Stimulated activated CD8-positive, alpha-beta memory T cell treated with anti-CD3 and anti-CD28 coated beads, Interleukin-12 subunit alpha, Interleukin-12 subunit beta, amount 100 ng/mL, for 24 hours (primary cell): ENCODE results near the gene TNFAIP6.
"Not testable (repeated sequence)": the region's sequence is repeated elsewhere in the genome, so short reads cannot be mapped to it uniquely, and the experiment has no call there.

ENCODE experiments used
- DNase-seq: peaks from one replicate; pipeline ENCODE4 v3.0.0-alpha.2; 2020; ENCODE audit errors: extremely low read depth

TNFAIP6 gene

GRCh38 chr2:151357359-151357758 is at the start of gene TNFAIP6:
TNFAIP6 (plus strand) TSS chr2:151357592; CDS start chr2:151357667, 75 bp downstream.
- no peak for DNase-seq

DNA sequence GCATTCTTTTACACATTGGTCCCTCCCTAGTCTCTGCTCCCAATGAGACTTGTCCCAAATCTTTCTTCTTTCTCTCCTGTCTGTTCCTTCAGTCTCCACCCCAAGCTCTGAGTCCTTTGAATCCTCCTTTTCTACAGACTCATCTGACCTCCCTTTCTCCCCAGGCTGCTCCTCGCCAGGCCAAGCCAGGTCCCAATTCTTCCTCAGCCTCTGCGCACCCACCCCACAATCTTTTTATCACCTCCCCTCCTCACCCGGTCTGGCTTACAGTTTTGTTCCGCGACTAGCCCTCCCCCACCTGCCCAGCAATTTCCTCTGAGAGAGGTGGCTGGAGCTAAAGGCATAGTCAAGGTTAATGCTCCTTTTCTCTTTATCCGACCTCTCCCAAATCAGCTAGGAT is 47.1 kb upstream of the TNFAIP6 start:
- not testable (repeated sequence) for DNase-seq

GRCh38 chr2:151312440-151312839 is 45.0 kb upstream of the TNFAIP6 start:
- not testable (repeated sequence) for DNase-seq

- no peak for DNase-seq
These were observed 42.0 kb upstream of the TNFAIP6 start for GRCh38 chr2:151315381-151315903.

DNA sequence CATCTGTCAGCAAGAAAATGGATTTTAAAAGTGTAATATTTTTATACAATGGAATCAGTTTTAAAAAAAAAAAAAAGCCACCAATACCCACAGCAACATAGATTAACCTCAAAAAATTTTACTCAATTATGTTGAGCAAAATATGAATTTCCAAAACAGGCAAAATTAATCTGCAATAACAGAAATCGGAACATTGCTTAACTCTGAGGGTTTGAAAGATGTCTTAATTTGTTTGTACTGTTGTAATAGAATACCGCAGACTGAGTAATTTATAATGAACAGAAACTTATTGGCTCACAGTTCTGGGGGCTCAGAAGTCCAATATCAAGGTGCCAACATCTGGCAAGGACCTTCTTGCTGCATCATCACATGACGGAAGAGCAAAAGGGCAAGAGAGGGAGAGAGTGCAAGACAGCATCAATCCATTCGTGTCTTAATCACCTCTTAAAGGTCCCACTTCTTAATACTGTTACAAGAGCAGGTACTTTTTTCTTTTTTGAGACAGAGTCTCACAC is 31.8 kb upstream of the TNFAIP6 start:
- no peak for DNase-seq

- DNase-seq, result no peak
These were observed 30.8 kb upstream of the TNFAIP6 start for GRCh38 chr2:151326554-151326953.

DNA sequence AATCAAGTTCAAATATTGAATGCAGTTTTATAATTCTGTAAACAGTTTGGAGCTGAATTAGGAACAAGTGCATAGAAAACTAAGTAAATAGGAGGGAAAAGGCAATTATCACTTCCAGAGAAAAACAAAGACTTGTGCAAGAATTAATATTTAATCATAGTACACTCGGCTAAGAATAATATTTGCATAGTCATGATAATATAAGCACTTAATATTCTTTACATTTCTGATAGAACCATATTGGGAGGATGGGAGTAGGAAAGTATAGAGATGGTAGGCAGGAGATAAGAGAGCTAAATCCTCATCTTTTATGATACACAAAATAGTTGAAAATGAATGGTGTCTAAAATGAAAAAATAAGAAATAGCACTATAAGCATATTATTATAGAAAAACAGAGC is 27.4 kb upstream of the TNFAIP6 start:
- DNase-seq, result no peak

DNA sequence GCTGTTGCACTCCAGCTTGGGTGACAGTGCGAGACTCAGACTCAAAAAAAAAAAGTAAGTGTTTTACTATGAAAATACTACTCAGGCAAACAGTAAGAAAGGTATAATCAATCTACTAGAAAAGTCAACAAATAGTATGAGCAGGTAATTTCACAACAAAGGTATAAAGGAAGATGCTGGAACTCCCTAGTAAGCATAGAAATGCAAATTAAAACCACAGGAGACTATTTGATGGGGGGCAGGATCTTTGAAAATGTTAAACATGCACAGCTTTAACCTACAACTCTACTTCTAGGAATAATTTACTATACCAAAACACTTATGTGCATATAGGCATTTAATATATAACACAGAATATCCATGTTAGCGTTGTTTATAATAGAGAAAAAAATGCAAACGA is 24.3 kb upstream of the TNFAIP6 start:
- no peak for DNase-seq

GRCh38 chr2:151334082-151334815 is 23.1 kb upstream of the TNFAIP6 start:
- DNase-seq, result no peak

- no peak for DNase-seq
These were observed 20.5 kb upstream of the TNFAIP6 start for GRCh38 chr2:151336863-151337371.

DNA sequence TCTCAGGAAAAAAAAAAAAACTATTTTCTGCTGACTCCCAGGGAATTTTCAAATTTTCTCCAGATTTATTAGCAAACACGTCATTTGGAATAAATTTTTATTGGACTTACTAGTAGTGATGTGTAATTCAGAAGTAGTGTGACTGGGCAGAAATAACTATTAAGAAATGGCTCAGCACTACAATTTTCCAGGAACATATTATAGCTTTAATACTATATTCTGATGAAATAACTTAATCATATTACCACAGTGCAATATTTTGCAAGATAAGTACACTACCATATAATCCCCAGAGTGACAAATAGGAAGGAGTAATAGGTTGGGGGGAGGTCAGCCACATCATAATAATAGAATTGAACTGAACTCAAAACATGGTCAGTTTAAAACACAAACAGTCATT is 19.7 kb upstream of the TNFAIP6 start:
- DNase-seq, result no peak

DNA sequence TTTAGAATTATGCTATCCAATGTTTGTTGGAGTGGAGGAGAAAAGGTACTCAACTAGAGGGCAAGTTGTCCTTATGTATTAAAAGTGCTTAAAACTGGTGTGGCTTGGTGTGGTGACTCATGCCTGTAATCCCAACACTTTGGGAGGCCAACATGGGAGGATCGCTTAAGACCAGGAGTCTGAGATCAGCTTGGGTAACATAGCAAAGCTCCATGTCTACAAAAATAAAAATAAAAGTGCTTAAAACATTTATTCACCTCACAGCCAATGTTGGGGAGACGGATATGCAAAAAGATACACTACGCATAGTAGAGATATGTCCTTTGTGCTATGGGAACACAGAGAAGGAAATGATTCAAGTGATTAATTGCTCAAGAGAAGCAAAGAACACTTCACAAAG is 19.3 kb upstream of the TNFAIP6 start:
- no peak for DNase-seq

DNA sequence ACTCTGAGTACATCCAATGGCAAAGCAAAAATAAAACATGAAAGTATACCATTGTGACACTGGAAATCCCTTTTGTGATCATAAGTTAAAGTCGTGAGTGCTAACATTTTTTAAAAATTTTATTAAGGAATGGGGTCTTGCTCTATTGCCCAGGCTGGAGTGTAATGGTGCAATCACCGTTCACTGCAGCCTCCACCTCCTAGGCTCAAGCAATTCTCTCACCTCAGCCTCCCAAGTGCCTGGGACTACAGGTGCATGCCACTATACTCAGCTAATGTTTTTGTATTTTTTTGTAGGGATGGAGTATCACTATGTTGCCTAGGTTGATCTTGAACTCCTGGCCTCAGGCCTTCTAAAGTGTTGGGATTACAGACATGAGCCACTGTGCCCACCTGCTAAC is 14.3 kb upstream of the TNFAIP6 start:
- no peak for DNase-seq

DNA sequence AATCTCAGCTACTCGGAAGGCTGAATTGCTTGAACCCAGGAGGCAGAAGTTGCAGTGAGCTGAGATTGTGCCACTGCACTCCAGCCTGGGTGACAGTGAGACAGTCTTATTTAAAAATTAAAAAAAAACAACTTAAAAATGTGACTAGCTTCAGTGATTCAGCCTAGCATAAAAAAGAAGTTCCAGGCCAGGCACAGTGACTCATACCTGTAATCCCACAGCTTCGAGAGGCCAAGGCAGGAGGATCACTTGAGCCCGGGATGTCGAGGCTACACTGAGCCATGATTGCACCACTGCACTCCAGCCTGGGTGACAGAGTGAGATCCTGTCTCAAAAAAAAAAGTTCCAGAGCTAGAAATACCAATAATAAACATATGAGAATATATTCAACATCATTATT is 13.2 kb upstream of the TNFAIP6 start:
- DNase-seq, result not testable (repeated sequence)

DNA sequence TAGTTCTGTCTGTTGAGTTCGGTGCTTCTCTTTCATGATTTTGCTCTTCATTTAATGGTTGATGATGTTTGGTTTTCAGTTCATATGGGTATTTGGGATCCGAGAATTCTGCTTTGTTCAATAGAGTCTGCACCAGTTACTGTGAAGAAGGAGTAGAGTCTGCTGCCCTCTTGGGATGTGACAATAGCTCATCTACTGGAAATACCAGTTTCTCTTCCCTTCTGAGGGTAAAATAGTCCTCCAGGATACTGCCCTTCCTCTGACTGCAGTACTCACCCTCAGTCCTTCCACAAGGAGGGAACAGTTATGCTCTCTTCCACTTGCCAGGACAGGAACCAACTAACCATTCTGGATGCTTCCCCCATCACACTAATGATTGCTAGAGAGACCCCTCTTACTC is 12.5 kb upstream of the TNFAIP6 start:
- DNase-seq, result no peak

DNA sequence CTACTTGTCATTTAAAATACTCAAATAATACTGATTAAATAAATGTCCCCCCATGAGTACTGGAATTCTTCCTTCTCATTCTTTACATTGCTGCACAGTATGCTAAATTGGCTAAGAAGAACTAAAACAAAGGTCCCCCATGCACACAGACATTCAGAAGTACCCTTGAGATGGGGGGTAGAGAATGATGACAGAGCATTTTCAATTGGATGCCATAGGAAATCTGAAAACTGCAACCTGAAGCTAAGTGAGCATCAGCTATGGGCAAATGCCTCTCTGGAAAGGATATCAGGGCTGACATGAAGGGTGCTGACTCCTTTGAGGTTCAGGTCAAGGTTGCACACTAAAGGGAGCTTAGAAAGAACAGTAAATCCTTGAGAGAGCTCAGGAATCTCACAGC is 10.1 kb upstream of the TNFAIP6 start:
- no peak for DNase-seq

DNA sequence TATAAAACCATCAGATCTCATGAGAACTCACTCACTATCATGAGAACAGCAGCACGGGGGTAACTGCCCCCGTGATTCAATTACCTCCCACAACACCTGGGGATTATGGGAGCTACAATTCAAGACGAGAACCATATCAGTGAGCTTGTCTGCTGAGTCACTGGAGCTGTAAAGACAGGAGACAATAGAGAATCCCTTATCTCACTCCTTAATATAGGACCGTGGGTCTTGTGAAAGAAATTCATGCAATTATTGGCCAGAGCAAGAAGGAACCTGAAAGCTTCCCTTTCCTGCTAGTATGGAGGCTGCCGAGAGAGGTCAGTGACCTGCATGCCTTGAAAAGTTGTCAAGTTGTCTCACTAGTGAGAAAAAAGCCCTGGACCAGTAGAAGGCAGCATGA is 9.5 kb upstream of the TNFAIP6 start:
- no peak for DNase-seq

DNA sequence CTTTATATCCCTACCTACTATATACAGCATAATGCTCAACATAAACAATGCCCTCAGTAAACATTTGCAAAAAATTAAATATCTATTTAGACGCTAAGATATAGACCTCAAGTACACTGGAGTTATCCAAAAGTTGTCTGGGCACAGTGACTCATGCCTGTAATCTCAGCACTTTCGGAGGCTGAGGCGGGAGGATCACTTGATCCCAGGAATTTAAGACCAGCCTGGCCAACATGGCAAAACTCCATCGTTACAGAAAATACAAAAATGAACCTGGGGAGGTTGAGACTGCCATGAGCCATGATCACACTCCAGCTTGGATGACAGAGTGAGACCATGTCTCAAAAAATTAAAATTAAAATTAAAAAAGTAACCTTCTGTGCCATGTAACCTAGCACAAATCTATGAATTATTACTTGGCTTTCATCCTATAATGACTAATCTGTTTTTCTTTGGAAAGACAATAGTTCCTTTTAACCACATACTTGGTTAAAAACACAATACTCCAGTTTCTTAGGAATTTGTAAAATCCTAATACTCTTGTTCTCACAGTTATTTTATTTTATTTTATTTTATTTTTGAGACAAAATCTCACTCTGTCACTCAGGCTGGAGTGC is 6.7 kb upstream of the TNFAIP6 start:
- DNase-seq, result no peak

DNA sequence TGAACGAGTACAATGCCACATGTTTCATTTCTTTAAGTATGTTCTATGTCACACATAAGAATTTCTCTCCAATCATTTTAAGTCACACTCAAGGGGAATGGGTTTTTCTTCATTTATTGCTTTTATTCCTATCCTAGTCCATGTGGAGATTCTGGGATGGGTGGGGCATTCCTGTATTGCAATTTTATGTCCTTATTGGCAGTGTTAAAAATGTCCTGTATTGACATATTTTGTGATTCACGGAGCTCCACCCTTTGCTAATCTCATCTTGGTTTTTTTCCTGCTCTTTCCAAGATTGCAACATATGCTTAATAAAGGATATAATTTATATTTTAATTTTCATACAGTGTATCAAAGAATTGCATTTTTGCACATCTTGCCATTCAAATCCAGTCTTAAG is 3.4 kb upstream of the TNFAIP6 start:
- DNase-seq, result no peak

- no peak for DNase-seq
These were observed 2.6 kb upstream of the TNFAIP6 start for GRCh38 chr2:151354807-151355206.

GRCh38 chr2:151358166-151358970 is 976 bp downstream of the TNFAIP6 start:
- DNase-seq, result no peak
